Muscle layer of colon (tissue), 2 donors: ENCODE results near the gene ELAVL2.

Experiments used
- H3K27ac ChIP-seq: one replicate; pipeline ENCODE4 v1.7.0; 2013; ENCODE audit warnings: low read depth, mild to moderate bottlenecking, low read length, moderate library complexity
- H3K27me3 ChIP-seq, 2 donors: one replicate each; pipeline ENCODE4 v1.7.0; 2013; ENCODE audit warnings: low read length in 2 of 2, mild to moderate bottlenecking in 2 of 2; ENCODE audit not compliant: insufficient read depth in 2 of 2, control insufficient read depth in 1 of 2
- H3K36me3 ChIP-seq: one replicate; pipeline ENCODE4 v1.7.0; 2013; ENCODE audit warnings: mild to moderate bottlenecking, low read length; ENCODE audit not compliant: insufficient read depth
- H3K4me1 ChIP-seq: one replicate; pipeline ENCODE4 v1.7.0; 2013; ENCODE audit warnings: mild to moderate bottlenecking, low read length; ENCODE audit not compliant: insufficient read depth
- H3K4me3 ChIP-seq, 2 donors: one replicate each; pipeline ENCODE4 v1.7.0; 2013; ENCODE audit warnings: low read length in 2 of 2, low read depth in 1 of 2, mild to moderate bottlenecking in 1 of 2, moderate library complexity in 1 of 2
- H3K9ac ChIP-seq: one replicate; pipeline ENCODE4 v1.7.0; 2013; ENCODE audit warnings: low read length
- H3K9me3 ChIP-seq: one replicate; pipeline ENCODE4 v1.7.0; 2013; ENCODE audit warnings: mild to moderate bottlenecking, low read length
- donor health status: abdominal sarcoma.
- donor health status: Adenocarcinoma of cecum.

Gene ELAVL2

GRCh38 chr9:23826120-23826629 lies at the start of gene ELAVL2:
Gene ELAVL2 (minus strand): TSS chr9:23826240. CDS start chr9:23762234, 64,006 bp downstream.
- Histone ChIP-seq H3K9me3 (no peaks in the 10 kb centered on the region), H3K9ac (no peak within 1 kb of the TSS), H3K27me3 (peaks cover 54 to 58% of the 10 kb centered on the region in 2 donors), H3K4me1 (peaks cover 10% of the 10 kb centered on the region), H3K36me3 (no peaks in the 10 kb centered on the region), H3K27ac (no peak within 1 kb of the TSS), H3K4me3 (peak within 1 kb of the TSS in 1 of 2 donors; percentile 55)

- Histone ChIP-seq H3K36me3 (no peaks in the 10 kb centered on the region), H3K4me3 (no peak overlapping the region), H3K27me3 (no peaks in the 10 kb centered on the region), H3K9ac (no peak overlapping the region), H3K27ac (no peak overlapping the region), H3K9me3 (no peaks in the 10 kb centered on the region), H3K4me1 (no peaks in the 10 kb centered on the region)
These were observed 32.2 kb upstream of the ELAVL2 start for GRCh38 chr9:23858234-23858633.

DNA sequence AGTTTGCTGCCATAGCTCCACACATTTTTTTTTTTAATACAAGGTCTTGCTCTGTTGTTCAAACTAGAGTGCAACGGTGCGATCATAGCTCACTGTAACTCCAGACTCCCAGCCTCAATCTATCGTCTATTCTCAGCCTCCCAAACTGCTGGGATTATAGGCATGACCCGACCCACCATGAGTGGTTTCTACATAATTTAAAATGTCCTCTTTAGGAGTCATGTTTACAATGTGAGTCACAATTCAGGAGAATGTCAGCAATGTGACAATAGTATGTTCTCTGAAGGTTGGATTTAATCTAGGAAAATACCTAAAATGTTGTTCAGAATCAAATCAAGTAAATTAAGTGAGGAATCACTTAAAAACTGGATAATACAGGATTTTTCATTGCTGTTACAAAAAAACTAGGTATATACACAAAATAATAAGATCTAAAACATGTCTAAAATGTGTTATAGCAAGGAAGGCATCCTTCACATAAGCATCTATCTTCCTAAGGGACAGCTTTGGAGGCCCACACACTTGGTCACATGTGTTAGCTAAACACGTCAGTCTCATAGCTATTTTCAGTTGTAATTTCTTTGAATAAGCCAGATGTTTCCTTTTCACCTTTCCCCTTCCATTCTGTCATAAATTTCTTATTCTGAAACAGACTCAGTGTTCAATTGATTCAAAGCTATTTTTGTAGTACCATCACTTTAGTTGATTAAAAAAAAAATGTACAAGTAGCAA lies 30.0 kb upstream of the ELAVL2 start:
- Histone ChIP-seq H3K4me3 (no peak overlapping the region), H3K27me3 (peaks cover 0 to 6% of the 10 kb centered on the region in 2 donors), H3K36me3 (no peaks in the 10 kb centered on the region), H3K9me3 (no peaks in the 10 kb centered on the region), H3K27ac (no peak overlapping the region), H3K9ac (no peak overlapping the region), H3K4me1 (no peaks in the 10 kb centered on the region)

- H3K9ac ChIP-seq, result no peak overlapping the region
These were observed 24.9 kb upstream of the ELAVL2 start for GRCh38 chr9:23850690-23851629.

DNA sequence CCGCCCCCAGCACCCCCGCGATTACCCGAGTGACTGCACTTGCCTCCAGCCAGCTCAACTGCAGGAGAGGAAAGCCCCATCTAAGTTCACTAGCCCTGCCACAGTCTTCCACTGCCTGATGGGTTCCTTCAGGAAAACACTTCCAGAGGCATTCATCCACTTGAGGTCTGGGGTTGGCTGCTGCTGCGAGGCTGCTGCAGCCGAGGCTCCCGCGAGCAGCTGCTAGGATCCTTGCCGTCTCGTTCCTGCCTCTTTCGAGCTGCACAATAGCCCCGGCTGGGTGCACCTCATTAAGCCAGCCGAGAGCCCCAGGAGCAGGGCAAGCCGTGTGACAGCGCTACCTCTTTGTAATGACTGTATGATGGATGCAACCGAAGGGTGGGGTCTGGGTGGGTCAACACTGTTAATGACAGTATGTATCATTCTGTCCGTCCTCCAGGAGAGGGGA lies 24.2 kb upstream of the ELAVL2 start:
- no peak overlapping the region for H3K9ac ChIP-seq

More at GRCh38 chr9:23850690-23851629, 24.9 kb upstream of the ELAVL2 start:
- Histone ChIP-seq H3K27me3 (peaks cover 5 to 32% of the 10 kb centered on the region in 2 donors), H3K27ac (no peak overlapping the region), H3K36me3 (no peaks in the 10 kb centered on the region), H3K4me3 (peak overlapping the region; percentile 55 to 68), H3K4me1 (peaks cover 6% of the 10 kb centered on the region), H3K9me3 (no peaks in the 10 kb centered on the region)

DNA sequence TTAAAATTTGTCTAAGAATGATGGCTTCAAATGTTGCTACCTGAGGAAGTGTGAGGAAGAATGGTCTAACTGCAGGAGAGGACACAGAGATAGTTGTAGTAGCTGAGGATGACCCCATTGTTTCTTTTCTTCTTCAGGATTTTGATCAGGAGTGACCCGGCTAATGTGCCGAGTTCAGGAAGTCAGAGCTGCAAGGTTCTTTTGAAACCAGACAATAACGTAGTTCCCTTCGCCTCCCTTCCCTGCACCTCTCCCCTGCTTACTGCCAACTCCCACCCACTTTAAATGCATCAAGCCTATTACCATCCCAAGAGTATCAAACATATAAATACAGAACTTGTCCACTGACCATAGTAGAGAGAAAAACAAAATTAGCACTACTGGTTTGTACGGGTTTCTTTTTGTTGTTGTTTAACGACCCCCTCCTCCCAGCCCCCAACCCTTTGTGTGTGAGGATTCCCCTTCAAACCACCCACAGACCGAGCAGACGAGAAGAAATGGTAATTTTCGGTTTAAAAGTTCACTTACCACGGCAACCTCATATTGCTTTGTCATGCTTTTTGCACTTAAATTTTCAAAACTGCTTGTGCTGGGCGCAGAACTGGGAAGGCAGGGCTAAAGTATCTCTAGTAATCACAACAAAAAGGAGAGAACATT lies 23.5 kb upstream of the ELAVL2 start:
- no peak overlapping the region for H3K4me3 ChIP-seq
- no peaks in the 10 kb centered on the region for H3K36me3 ChIP-seq
- peaks cover 6% of the 10 kb centered on the region for H3K4me1 ChIP-seq
- H3K27me3 ChIP-seq, result peaks cover 5 to 32% of the 10 kb centered on the region in 2 donors
- no peaks in the 10 kb centered on the region for H3K9me3 ChIP-seq
- H3K27ac ChIP-seq, result no peak overlapping the region
- H3K9ac ChIP-seq, result no peak overlapping the region

More for the DNA sequence above, 24.2 kb upstream of the ELAVL2 start:
- Histone ChIP-seq H3K4me1 (peaks cover 6% of the 10 kb centered on the region), H3K9me3 (no peaks in the 10 kb centered on the region), H3K4me3 (peak overlapping the region in 1 of 2 donors; percentile 68), H3K36me3 (no peaks in the 10 kb centered on the region), H3K27me3 (peaks cover 5 to 32% of the 10 kb centered on the region in 2 donors), H3K27ac (no peak overlapping the region)

DNA sequence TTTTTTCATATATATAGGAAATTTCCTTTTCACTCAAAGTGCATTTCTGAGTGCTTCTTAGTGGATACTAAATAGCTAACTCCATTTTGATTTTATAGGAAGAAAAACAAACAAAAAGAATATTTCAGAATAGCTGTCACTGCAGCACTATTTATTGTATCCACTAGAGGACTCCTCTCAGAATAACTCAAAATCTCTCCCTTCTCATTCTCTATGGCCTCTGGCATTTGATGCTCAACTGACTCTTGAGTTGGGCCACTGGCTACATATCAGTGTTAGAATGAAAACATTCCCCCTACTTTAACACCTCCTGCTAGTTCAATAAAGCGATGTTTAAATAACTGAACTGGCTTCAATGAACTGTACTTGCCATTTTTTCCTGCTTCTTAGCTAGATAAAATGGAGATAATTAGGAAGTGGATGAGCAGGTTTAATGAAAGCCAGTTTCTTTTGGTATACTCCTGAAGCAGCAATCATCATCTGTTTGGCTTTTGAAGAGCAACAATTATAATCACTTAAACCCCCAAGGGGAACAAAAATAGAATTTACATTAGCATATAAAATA lies 16.6 kb upstream of the ELAVL2 start:
- Histone ChIP-seq H3K9ac (no peak overlapping the region), H3K4me1 (no peaks in the 10 kb centered on the region), H3K9me3 (no peaks in the 10 kb centered on the region), H3K36me3 (no peaks in the 10 kb centered on the region), H3K27me3 (no peaks in the 10 kb centered on the region), H3K4me3 (no peak overlapping the region), H3K27ac (no peak overlapping the region)

GRCh38 chr9:23841304-23841703 lies 15.3 kb upstream of the ELAVL2 start:
- no peaks in the 10 kb centered on the region for H3K27me3 ChIP-seq
- no peaks in the 10 kb centered on the region for H3K4me1 ChIP-seq
- no peak overlapping the region for H3K4me3 ChIP-seq
- no peaks in the 10 kb centered on the region for H3K9me3 ChIP-seq
- H3K27ac ChIP-seq, result no peak overlapping the region
- no peaks in the 10 kb centered on the region for H3K36me3 ChIP-seq
- H3K9ac ChIP-seq, result no peak overlapping the region

- Histone ChIP-seq H3K9ac (no peak overlapping the region), H3K36me3 (no peaks in the 10 kb centered on the region), H3K9me3 (no peaks in the 10 kb centered on the region), H3K4me3 (no peak overlapping the region), H3K27me3 (no peaks in the 10 kb centered on the region), H3K4me1 (no peaks in the 10 kb centered on the region), H3K27ac (no peak overlapping the region)
These were observed 11.0 kb upstream of the ELAVL2 start for GRCh38 chr9:23837038-23837437.

- H3K36me3 ChIP-seq, result no peaks in the 10 kb centered on the region
- H3K27ac ChIP-seq, result no peak overlapping the region
- no peak overlapping the region for H3K4me3 ChIP-seq
- peaks cover 4% of the 10 kb centered on the region for H3K4me1 ChIP-seq
- peaks cover 16 to 25% of the 10 kb centered on the region in 2 donors for H3K27me3 ChIP-seq
- H3K9me3 ChIP-seq, result no peaks in the 10 kb centered on the region
- H3K9ac ChIP-seq, result no peak overlapping the region
These were observed 5.1 kb upstream of the ELAVL2 start for GRCh38 chr9:23830929-23831730.
